Body of pancreas (tissue), 4 donors: Measurements from ENCODE around the gene SPTB.

Experiments used
- POLR2A ChIP-seq, 3 donors: fragments of 450-650 bp; IDR thresholded peaks; one replicate each; pipeline ENCODE4 v1.6.1; 2016; ENCODE audit warnings: antibody characterized with exemption in 3 of 3, mild to moderate bottlenecking in 2 of 3
- TF ChIP-seq, protein P1 (sequence below), 7 experiments: fragments of 450-650 bp in 4 of 7; fragments of 200-600 bp in 3 of 7; sonication (generic) in 3 of 7; IDR thresholded peaks; one replicate each; pipeline ENCODE4 v1.5.1; 2016 to 2019; ENCODE audit warnings: antibody characterized with exemption in 7 of 7

- TF ChIP-seq POLR2A (IDR thresholded peaks at IDR 0.05): no peak
- TF ChIP-seq, protein P1, sequence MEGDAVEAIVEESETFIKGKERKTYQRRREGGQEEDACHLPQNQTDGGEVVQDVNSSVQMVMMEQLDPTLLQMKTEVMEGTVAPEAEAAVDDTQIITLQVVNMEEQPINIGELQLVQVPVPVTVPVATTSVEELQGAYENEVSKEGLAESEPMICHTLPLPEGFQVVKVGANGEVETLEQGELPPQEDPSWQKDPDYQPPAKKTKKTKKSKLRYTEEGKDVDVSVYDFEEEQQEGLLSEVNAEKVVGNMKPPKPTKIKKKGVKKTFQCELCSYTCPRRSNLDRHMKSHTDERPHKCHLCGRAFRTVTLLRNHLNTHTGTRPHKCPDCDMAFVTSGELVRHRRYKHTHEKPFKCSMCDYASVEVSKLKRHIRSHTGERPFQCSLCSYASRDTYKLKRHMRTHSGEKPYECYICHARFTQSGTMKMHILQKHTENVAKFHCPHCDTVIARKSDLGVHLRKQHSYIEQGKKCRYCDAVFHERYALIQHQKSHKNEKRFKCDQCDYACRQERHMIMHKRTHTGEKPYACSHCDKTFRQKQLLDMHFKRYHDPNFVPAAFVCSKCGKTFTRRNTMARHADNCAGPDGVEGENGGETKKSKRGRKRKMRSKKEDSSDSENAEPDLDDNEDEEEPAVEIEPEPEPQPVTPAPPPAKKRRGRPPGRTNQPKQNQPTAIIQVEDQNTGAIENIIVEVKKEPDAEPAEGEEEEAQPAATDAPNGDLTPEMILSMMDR (IDR thresholded peaks at IDR 0.05): no peak
Observed at GRCh38 chr14:64703395-64704142, 176.1 kb downstream of the SPTB start.
